ENCODE results near the gene MAPKAP1. TPM values are rescaled to one million over a fixed set of nuclear protein-coding genes. Genes with fewer than 3 reads are reported as not detected.
A peak's percentile ranks its signal among the peaks of the same experiment; 100 is the strongest.

MAPKAP1 gene
- total and polyA plus RNA-seq, 9 of the 15 experiments (the other 6 are each of a cell fraction or from before 2014, with no cell fraction given) = 2.6 to 82.1 (median 61.1) TPM

DNA sequence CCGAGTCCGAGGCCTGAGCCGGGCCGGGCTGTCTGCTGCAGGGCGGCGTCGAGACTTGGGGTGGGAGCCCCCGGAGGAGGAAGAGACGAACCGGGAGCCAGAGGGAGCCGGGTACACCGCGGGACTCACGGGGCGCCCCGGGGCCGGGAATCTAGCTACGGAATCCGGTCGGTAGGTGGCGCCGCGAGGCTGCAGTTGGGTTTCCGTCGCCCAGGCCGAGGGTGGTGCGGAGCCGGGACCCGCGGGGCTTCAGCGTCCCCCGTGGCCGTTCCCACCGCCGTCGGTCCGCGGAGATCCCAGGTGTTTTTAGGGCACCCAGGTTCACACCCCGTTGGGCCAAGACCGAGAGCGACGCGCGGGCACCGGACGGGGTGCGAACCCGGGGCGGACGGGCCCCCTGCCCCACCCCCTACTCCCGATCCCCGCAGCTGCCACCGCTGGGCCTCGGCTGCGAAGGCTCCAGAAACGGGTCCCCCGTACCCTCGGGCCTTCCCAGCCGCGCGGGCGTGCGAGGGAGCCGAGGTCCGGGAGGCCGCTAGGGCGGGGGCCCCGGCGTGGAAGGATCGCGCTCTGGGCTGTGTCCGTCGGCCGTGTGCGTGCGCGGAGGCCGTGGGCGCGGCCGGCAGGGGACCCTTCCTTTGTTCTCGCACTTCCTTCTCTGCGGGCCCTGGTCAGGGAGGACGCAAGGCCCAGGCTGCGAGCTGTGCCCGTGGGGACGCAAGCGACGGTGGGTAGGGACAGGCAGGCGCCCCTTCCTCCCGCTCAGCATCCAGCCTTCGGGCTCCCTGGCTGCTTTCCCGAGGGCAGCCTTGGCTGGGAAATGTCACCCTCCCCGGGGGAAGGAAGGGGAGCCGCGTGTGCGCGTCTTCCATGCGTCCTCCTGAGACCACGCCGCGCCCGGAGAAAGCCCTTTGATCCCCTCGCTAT lies 298.8 kb downstream of the MAPKAP1 start (continued):
- no peak for TF ChIP-seq U2AF1 (optimal IDR thresholded peaks at IDR 0.05; ENCODE audit: low read depth, low read length)
- TF ChIP-seq, protein P1, sequence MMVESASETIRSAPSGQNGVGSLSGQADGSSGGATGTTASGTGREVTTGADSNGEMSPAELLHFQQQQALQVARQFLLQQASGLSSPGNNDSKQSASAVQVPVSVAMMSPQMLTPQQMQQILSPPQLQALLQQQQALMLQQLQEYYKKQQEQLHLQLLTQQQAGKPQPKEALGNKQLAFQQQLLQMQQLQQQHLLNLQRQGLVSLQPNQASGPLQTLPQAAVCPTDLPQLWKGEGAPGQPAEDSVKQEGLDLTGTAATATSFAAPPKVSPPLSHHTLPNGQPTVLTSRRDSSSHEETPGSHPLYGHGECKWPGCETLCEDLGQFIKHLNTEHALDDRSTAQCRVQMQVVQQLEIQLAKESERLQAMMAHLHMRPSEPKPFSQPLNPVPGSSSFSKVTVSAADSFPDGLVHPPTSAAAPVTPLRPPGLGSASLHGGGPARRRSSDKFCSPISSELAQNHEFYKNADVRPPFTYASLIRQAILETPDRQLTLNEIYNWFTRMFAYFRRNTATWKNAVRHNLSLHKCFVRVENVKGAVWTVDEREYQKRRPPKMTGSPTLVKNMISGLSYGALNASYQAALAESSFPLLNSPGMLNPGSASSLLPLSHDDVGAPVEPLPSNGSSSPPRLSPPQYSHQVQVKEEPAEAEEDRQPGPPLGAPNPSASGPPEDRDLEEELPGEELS (CRISPR knock-in tag; IDR thresholded peaks at IDR 0.05; ENCODE audit: borderline replicate concordance) = no peak
- TF ChIP-seq NFRKB (IDR thresholded peaks at IDR 0.05; ENCODE audit: low read depth) = no peak
- no peak for TF ChIP-seq FOXJ2 (tag; IDR thresholded peaks at IDR 0.05)
- TF ChIP-seq, protein P2, sequence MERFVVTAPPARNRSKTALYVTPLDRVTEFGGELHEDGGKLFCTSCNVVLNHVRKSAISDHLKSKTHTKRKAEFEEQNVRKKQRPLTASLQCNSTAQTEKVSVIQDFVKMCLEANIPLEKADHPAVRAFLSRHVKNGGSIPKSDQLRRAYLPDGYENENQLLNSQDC (CRISPR knock-in tag; IDR thresholded peaks at IDR 0.05) = no peak
- TF ChIP-seq, protein P3, sequence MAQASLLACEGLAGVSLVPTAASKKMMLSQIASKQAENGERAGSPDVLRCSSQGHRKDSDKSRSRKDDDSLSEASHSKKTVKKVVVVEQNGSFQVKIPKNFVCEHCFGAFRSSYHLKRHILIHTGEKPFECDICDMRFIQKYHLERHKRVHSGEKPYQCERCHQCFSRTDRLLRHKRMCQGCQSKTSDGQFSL (CRISPR knock-in tag; IDR thresholded peaks at IDR 0.05) = no peak
- TF ChIP-seq, protein P3 (tag; IDR thresholded peaks at IDR 0.05) = no peak
- no peak for TF ChIP-seq ZNF239 (CRISPR knock-in tag; IDR thresholded peaks at IDR 0.05)
- TF ChIP-seq ZNF280B (CRISPR knock-in tag; IDR thresholded peaks at IDR 0.05) = no peak
- no peak for TF ChIP-seq JUN (IDR thresholded peaks at IDR 0.05; ENCODE audit: borderline replicate concordance, low read depth, low read length)
- TF ChIP-seq JUN (CRISPR knock-in tag; IDR thresholded peaks at IDR 0.05; ENCODE audit: borderline replicate concordance) = no peak
- no peak for TF ChIP-seq HLTF (IDR thresholded peaks at IDR 0.05)
- TF ChIP-seq FIP1L1 (IDR thresholded peaks at IDR 0.05; ENCODE audit: low read depth, low read length, poor library complexity, severe bottlenecking) = peak; percentile 30
- TF ChIP-seq ZNF253 (CRISPR knock-in tag; conservative IDR thresholded peaks at IDR 0.05) = no peak
- TF ChIP-seq FOSL1 (tag; conservative IDR thresholded peaks at IDR 0.05) = no peak
- TF ChIP-seq, protein P4, sequence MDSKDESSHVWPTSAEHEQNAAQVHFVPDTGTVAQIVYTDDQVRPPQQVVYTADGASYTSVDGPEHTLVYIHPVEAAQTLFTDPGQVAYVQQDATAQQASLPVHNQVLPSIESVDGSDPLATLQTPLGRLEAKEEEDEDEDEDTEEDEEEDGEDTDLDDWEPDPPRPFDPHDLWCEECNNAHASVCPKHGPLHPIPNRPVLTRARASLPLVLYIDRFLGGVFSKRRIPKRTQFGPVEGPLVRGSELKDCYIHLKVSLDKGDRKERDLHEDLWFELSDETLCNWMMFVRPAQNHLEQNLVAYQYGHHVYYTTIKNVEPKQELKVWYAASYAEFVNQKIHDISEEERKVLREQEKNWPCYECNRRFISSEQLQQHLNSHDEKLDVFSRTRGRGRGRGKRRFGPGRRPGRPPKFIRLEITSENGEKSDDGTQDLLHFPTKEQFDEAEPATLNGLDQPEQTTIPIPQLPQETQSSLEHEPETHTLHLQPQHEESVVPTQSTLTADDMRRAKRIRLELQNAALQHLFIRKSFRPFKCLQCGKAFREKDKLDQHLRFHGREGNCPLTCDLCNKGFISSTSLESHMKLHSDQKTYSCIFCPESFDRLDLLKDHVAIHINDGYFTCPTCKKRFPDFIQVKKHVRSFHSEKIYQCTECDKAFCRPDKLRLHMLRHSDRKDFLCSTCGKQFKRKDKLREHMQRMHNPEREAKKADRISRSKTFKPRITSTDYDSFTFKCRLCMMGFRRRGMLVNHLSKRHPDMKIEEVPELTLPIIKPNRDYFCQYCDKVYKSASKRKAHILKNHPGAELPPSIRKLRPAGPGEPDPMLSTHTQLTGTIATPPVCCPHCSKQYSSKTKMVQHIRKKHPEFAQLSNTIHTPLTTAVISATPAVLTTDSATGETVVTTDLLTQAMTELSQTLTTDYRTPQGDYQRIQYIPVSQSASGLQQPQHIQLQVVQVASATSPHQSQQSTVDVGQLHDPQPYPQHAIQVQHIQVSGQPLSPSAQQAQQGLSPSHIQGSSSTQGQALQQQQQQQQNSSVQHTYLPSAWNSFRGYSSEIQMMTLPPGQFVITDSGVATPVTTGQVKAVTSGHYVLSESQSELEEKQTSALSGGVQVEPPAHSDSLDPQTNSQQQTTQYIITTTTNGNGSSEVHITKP (IDR thresholded peaks at IDR 0.05; ENCODE audit: partially characterized antibody) = no peak
- no peak for TF ChIP-seq RBM34 (IDR thresholded peaks at IDR 0.05; ENCODE audit: borderline replicate concordance, insufficient read depth, low read length)

Measured in K562 (cell line).